ENCODE results near the gene RBBP8.

DNA sequence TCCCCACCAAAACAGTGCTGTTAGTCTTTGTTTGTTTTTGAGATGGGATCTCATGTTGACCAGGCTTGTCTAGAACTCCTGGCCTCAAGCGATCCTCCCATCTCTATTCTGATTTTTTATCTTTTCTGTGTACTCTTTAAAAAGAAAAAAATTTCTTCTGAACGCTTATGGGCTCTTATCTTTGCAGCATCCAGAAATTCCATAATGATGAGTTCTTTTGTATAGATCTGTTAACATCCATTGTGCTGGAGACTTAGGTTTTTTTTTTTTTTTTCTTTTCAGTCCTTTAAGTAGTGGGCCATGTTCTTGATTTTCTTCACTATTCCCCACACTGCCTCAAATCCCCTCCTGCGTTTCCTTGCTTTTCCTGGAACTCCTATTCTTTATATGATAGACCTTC, 31.0 kb downstream of the RBBP8 start:
- TF ChIP-seq EZH2phosphoT487 (IDR thresholded peaks at IDR 0.05; ENCODE audit: low read depth, severe bottlenecking, unreplicated experiment) (no peak), EZH2 (IDR thresholded peaks at IDR 0.05; ENCODE audit: borderline replicate concordance) (no peak)

Data from hepatocyte (in vitro differentiated cells).